Neural crest cell (in vitro differentiated cells): ENCODE data around the gene VPS37B. TPM values are rescaled to one million over a fixed set of nuclear protein-coding genes. Genes with fewer than 3 reads are reported as not detected.

Experiments
- DNase-seq: peaks from one replicate; pipeline ENCODE4 v3.0.0; 2021; ENCODE audit warnings: low read depth, mixed read lengths, low spot score
- H3K27ac Mint-ChIP-seq: one replicate; pipeline ENCODE4 v1.8.0; 2021; ENCODE audit warnings: mild to moderate bottlenecking, mixed read lengths; ENCODE audit not compliant: unreplicated experiment
- H3K27me3 Mint-ChIP-seq: 2 replicates; pipeline ENCODE4 v1.8.0; 2021; ENCODE audit warnings: low read depth, mild to moderate bottlenecking, mixed read lengths
- H3K36me3 Mint-ChIP-seq: 2 replicates; pipeline ENCODE4 v1.8.0; 2021; ENCODE audit warnings: low read depth, mild to moderate bottlenecking, mixed read lengths
- H3K4me1 Mint-ChIP-seq: 2 replicates; pipeline ENCODE4 v1.8.0; 2021; ENCODE audit warnings: mixed read lengths
- H3K4me3 Mint-ChIP-seq: one replicate; pipeline ENCODE4 v1.8.0; 2021; ENCODE audit warnings: mild to moderate bottlenecking, mixed read lengths
- H3K9me3 Mint-ChIP-seq: 2 replicates; pipeline ENCODE4 v1.8.0; 2021; ENCODE audit warnings: mixed read lengths
- total RNA-seq: library from RNA; stranded (reverse); gene quantifications from 2 replicates; pipeline ENCODE4 v1.2.1, GENCODE V29; 2021
- TF ChIP-seq, protein P1 (sequence below): fragments of 200-600 bp; sonication (generic); conservative IDR thresholded peaks from 2 replicates; pipeline ENCODE4 v1.5.0; 2021; ENCODE audit warnings: antibody characterized with exemption, mild to moderate bottlenecking

The VPS37B gene
- total RNA-seq, 1 donor from 2014 or later, result 41.5 TPM

DNA sequence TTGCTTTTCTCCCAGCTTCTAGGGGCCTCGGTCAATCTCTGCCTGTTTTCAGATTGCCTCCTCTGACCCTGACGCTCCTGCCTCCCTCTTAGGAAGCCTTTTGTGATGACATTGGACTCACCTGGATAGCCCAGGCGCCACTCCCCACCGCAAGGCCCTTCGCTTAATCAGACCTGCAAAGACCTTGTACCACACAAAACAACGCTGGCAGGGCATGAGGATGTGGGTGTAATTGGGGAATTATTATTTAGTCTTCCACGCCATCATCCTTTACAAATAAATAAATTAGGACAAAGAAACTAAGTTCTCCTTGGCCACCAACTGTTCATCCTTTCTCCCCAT lies 7.7 kb upstream of the VPS37B start:
- Mint-ChIP-seq H3K27me3 (peaks cover 8% of the 10 kb centered on the region), H3K9me3 (no peaks in the 10 kb centered on the region), H3K36me3 (no peaks in the 10 kb centered on the region), H3K27ac (no peak overlapping the region), H3K4me3 (no peak overlapping the region), H3K4me1 (peaks cover 6% of the 10 kb centered on the region)
- no peak for DNase-seq
- TF ChIP-seq, protein P1, sequence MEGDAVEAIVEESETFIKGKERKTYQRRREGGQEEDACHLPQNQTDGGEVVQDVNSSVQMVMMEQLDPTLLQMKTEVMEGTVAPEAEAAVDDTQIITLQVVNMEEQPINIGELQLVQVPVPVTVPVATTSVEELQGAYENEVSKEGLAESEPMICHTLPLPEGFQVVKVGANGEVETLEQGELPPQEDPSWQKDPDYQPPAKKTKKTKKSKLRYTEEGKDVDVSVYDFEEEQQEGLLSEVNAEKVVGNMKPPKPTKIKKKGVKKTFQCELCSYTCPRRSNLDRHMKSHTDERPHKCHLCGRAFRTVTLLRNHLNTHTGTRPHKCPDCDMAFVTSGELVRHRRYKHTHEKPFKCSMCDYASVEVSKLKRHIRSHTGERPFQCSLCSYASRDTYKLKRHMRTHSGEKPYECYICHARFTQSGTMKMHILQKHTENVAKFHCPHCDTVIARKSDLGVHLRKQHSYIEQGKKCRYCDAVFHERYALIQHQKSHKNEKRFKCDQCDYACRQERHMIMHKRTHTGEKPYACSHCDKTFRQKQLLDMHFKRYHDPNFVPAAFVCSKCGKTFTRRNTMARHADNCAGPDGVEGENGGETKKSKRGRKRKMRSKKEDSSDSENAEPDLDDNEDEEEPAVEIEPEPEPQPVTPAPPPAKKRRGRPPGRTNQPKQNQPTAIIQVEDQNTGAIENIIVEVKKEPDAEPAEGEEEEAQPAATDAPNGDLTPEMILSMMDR, result no peak

DNA sequence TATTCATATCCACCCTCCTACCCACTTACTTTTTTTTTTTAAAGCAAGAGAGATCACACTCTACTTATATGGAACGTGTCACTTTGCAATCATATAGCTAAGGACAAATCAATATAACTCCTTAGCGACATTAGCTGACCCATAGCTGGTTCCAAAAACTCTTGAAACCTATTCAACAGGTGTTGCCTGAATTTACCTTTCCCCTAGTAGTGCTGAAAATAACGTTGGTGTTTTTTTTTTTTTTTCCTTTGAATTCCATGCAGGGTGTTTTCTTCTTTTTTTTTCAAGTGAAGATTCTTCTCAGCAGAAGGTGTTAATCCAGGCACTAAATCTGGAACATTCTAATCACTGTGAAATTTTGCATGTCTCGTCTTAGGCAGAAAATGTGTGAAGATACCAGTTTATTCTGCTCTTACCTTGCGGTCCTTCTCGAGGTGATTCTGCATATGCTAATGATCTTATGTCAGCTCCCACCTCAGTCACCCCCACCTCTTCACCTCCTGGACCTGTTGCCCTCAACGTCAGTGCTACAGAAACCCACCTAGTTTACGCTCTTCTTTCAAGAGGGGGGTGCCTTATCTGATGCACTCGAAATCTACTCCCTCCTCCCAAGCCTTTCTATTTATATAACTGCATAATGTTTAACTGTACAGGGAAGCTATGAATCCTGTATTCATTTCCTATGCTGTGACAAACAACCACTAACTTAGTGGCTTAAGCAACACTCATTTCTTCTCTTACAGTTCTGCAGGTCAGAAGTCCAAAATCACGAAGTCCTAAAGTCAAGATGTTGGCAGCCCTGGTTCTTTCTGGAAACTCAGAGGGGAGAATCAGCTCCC lies 7.1 kb upstream of the VPS37B start:
- H3K4me3 Mint-ChIP-seq, result no peak overlapping the region
- no peaks in the 10 kb centered on the region for H3K9me3 Mint-ChIP-seq
- H3K4me1 Mint-ChIP-seq, result peaks cover 12% of the 10 kb centered on the region
- TF ChIP-seq, protein P1, result no peak
- DNase-seq, result no peak
- no peaks in the 10 kb centered on the region for H3K36me3 Mint-ChIP-seq
- peaks cover 8% of the 10 kb centered on the region for H3K27me3 Mint-ChIP-seq
- H3K27ac Mint-ChIP-seq, result no peak overlapping the region

DNA sequence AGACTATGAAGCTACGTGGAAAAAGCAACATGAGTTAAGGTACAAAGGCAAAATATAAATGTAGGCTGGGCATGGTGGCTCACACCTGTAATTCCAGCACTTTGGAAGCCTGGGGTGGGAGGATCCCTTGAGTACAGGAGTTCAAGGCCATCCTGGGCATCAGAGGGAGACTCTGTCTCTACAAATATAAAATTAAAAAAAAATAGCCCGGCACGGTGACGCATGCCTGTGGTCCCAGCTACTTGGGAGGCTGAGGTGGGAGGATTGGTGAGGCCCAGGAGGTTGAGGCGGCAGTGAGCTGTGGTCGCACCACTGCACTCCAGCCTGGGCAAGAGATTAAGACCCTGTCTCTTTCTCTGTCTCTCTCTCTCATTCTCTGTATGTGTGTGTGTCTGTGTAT lies 4.0 kb upstream of the VPS37B start:
- H3K9me3 Mint-ChIP-seq, result no peaks in the 10 kb centered on the region
- H3K4me1 Mint-ChIP-seq, result peaks cover 35% of the 10 kb centered on the region
- peaks cover 8% of the 10 kb centered on the region for H3K27me3 Mint-ChIP-seq
- TF ChIP-seq, protein P1, result no peak
- H3K36me3 Mint-ChIP-seq, result no peaks in the 10 kb centered on the region
- H3K4me3 Mint-ChIP-seq, result peak overlapping the region; percentile 39
- no peak overlapping the region for H3K27ac Mint-ChIP-seq
- DNase-seq, result no peak

DNA sequence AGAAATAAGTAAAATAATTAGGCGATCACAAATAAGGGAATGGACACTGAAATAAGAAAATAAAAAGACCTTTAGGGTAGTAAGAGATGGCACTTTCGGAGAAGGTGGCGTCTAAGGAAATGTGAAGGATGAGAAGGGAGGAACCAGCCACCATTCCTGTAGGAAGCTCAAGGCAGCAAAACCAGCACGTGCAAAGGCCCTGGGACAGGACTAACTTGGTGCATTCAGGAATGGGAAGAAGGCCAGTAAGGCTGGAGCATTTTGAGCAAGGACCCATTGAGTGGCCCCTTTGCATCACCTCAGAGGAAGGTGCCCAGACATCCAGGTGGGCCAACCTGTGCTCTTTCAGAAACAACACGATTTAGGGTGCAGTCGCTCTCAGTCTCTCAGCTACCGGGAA lies 738 bp upstream of the VPS37B start:
- DNase-seq, result no peak
- Mint-ChIP-seq H3K27ac (peak overlapping the region; percentile 97), H3K36me3 (no peaks in the 10 kb centered on the region), H3K27me3 (no peaks in the 10 kb centered on the region), H3K4me3 (peak overlapping the region; percentile 98), H3K9me3 (no peaks in the 10 kb centered on the region), H3K4me1 (peaks cover 64% of the 10 kb centered on the region)
- TF ChIP-seq, protein P1, result no peak

DNA sequence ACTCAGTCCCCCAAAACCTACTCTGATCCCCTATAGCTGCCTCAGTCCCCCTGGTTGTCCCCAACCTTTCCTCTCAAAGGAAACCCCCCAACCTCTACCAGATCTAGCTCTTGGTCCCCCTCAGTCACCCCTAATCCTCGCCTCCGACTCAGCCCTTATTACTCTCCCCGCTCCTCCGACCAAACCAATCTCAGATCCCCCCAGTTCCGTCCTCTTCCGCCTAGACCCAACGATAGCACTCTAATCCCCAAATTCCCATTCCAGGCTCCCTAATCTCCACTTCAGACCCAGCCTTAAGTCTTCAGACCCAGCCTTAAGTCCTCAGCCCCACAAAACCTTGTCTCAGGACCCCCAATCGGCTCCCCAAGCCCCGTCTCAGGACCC lies 612 bp downstream of the VPS37B start:
- TF ChIP-seq, protein P1, result no peak
- Mint-ChIP-seq H3K9me3 (no peaks in the 10 kb centered on the region), H3K27me3 (no peaks in the 10 kb centered on the region), H3K27ac (peak overlapping the region; percentile 98), H3K4me1 (peaks cover 76% of the 10 kb centered on the region), H3K4me3 (peak overlapping the region; percentile 98), H3K36me3 (no peaks in the 10 kb centered on the region)
- no peak for DNase-seq
